Midbrain (tissue), 1 donor: Measurements from ENCODE around the gene SH3GL3.

Experiments used
- DNase-seq: peaks from one replicate; lab custom pipeline; 2025; lab: John Stamatoyannopoulos, UW

Gene SH3GL3

DNA sequence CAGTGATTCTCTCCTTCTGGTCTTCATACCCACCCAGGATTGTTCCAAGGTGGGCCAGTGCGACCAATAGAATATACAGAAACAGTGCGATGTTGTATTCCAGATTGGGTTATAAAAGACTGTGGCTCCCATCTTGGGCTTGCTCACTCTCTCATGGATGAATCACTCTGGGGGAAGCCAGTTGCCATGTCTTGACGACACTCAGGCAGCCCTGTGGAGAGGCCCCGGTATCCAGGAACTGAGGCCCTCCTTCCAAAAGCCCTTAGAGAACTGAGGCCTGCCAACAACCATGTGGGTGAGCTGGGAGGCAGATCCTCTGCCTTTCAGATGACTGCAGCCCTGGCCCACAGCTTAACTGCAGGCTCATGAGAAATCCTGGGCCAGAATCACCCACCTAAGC lies 57.2 kb downstream of the SH3GL3 start:
- no peak for DNase-seq

DNA sequence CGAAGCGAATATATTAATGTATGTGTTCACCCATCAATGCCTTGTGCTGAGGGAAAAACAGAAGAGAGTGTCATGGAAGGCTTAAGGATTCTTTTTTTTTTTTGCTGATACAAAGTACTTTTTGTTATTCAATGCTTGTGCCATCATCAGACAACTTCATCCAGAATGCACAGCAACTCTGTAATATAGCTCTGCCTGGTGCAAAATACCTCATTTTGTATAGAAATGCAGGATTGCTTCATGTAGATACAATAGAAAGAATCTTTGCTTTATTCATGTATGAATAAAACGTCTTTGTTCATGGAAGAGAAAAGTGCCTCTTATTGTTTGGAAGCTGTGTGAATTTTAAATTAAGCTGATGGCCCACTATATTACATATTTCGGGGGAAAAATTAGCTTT lies 62.9 kb downstream of the SH3GL3 start:
- peak; percentile 45 for DNase-seq

DNA sequence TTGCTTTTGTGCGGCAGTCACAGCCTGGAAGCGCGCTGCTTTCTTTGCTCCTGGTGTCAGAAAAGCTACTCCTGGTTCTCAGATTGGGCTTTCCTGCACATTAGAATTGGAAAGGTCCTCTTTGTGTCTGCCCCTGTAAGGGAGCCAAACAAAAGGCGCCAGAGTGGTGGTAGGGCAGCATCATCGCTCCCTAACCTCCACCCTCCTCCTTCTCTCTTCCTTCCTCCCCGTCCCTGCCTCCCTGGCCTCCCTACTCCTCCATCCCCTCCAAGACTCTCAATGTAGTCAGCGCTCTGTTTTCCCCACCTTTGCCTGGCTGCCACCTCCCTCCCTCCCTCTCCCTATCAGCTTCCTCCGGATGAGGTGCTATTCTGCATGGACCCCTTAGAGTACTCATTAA lies 65.3 kb downstream of the SH3GL3 start:
- no peak for DNase-seq

DNA sequence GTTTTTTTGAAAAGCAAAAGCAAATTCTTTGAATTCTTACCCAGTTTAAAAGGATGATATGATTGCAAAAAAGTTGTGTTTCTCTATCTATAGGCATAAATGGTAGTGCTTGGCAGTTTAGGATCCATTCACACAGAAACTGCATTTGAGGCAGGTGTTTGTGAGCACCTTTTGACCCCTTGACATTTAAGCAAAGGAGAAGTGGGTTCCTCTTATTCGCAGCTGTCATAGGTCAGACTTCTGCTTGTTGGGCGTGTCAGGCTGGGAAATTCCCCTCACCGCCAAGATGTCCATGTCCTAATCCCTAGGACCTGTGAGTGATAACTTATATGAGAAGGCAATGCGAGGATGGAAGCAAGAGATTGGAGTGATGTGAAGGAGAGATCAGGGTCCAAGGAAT lies 67.4 kb downstream of the SH3GL3 start:
- DNase-seq = no peak

DNA sequence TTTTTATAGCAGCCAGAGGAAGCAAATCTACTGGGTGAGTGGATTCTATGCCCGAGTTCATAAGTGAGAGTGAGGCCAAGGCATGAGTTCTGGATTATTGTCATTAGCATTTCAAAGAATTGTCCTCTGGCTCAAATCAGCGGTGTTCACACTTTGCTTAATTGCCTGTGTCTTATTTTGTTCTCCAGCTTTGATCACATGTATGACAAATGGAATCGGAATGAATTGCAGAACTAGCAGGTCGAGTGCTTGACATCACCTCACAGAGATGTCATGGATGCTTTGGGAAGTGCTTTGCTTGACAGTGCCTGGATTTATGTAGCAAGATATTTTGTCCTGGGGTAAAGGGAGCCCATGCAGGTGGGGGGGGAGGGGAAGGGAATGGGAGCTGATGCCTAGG lies 68.0 kb downstream of the SH3GL3 start:
- DNase-seq = no peak

DNA sequence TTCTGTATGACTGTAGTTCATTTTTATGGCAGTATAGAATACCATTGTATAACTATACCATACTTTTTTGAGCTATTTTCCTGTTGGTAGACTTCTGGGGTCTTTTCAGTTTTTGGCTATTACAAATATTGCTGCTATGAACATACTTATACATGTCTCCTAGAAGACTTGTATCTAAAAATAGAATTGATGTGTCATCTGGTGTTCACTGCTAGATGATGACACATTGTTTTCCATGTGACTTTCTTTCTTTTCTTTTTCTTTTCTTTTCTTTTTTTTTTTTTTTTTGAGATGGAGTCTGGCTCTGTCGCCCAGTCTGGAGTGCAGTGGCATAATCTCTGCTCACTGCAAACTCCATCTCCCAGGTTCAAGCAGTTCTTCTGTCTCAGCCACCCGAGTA lies 69.8 kb downstream of the SH3GL3 start:
- DNase-seq = no peak

DNA sequence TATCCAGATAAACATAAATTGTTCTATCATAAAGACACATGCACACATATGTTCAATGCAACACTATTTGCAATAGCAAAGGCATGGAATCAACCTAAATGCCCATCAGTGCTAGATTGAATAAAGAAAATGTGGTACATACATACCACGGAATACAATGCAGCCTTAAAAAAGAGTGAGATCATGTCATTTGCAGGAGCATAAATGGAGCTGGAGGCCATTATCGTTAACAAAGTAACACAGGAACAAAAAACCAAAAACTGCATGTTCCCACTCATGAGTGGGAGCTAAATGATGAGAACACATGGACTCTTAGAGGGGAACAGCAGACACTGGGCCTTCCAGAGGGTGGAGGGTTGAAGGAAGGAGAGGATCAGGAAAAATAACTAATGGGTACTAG lies 79.2 kb downstream of the SH3GL3 start:
- no peak for DNase-seq

DNA sequence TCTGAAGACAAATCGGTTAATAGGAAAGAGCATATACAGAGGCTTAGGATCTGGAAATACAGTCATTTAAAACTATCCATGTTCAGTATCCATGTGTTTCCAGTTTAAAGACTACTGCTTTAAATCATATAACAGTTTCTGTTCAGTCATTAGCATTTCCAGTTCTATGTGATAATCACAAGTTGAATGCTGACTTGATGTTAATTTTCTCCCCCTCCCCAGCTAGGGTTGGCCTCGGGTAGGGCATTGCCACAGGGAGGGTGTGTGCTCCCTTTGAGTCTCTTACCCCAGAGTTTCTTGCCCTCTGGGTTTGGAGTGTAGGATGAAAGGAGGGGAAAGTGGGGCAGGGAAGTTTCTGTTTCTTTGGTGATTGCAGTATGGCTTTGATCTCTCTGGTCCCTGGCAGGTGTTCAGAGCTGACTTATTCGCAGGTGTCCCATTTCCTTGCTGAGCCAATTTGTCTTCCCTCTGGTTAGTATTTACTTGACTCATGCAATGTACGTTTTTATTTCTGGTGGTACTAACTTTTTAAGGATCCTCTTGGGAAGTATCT lies 86.3 kb downstream of the SH3GL3 start:
- DNase-seq = no peak

DNA sequence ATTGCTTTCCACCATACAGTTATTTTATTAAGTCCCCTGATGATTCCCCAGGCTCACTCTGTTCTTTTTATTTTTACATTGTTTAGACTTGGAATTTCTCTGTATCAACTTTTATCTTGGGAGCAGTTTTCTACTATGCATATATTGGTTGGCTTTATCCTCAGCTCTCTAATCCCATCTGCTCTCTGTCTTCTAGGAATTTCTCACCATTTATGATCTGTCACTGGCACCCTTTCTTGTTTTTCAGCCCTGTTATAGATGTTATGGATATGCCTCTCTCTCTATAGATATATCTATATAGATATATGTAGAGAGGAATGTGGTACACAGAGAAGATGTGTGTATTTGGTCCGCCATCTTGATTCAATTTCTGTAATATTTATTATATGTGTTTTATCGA lies 90.5 kb downstream of the SH3GL3 start:
- DNase-seq = no peak

DNA sequence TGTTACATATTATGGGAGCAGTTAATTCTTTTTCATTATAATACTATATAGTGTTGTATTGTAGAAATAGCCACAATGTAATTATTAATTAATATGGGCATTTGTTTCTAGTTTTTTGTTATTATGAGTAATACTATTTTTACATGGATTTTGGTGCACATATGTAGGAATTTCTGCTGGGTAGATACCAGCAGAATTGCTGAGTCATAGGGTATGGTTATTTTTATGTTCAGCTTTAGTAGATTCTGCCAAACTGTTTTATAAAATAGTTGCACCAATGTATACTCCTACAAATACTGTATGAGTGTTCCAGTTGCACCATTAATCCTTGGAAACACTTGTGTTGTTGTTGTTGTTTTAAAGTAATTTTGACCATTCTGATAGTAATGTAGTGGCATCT lies 91.5 kb downstream of the SH3GL3 start:
- DNase-seq = no peak

DNA sequence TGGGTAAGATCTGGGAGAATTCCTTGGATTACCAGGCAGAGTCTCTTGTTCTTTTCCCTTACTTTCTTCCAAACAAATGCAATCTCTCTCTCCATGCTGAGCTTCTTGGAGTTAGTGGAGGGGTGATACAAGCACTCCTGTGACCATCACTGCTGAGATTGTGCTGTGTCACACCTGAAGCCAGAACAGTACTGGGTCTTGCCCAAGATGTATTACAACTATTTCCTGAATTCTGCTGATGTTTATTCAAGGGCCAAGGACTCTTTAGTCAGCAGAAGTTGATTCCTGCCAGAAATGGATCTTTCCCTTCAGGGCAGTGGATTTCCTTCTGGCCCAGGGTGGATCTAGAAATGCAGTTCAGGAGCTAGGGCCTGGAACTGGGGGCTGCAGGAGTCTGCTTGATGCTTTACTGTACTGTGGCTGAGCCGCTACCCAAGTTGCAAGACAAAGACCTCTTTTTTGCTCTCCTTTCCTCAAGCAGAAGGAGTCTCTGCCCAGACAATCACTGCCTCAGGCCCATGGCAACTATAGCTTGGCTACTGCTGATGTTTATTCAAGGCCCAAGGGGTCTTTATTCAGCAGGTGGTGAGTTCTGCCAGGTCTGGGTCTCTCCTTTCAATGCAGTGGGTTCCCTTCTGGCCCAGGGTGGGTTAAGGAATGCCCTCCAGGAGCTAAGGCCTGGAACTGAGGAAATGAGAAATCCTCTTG lies 98.8 kb downstream of the SH3GL3 start:
- DNase-seq = no peak

DNA sequence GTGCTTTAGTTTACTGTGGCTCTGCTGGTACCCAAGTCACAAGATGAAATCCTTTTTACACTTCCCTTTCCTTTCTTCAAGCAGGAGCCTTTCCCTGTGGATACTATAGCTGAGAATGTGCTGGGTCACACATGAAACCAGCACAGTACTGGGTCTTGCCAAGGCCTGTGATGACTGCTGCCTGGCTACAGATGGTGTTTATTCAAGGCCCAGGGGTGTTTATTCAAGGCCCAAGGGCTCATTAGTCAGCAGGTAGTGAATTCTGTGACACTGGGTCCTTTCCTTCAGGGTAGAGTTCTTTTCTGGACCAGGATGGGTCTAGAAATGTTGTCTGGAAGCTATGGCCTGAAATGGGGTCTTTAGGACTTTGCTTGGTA lies 99.4 kb downstream of the SH3GL3 start:
- no peak for DNase-seq

DNA sequence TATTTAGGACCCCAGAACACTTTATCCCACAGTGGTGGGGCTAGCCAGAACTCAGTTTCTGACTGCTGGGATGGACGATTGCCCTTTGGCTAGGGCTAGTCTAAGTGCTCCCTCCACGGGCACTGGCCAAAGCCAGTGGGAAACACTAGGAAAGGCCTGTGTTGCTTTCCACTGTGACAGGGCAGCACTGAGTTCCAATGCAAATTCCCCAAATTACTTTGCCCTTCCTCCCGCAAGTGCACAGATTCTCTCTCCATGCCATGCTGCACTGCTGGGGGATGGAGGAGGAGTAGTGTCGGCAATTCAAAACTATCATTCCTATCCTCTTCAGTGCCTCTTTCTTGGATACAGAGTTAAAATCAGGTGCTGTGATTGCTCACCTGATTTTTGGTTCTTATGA lies 100.0 kb downstream of the SH3GL3 start:
- DNase-seq = no peak

DNA sequence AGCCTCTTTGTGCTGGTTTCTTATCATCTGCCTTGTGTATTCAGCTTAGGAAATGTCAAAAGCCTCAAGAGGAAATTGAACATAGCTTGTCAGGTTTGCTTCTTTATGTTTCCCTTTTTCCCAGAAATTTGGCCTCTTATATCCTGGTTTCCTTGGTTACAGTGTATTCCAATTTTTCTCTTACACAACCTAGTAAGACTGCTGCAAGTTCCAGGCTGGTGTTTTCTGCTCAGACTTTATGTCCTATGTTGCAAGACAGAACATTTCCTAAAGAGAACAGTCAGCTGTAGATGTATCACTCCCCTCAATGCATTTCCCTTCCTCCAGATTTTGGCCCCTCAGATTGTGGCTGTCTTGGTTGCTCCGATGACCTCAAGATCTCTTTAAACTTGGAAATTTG lies 102.5 kb downstream of the SH3GL3 start:
- DNase-seq = no peak

DNA sequence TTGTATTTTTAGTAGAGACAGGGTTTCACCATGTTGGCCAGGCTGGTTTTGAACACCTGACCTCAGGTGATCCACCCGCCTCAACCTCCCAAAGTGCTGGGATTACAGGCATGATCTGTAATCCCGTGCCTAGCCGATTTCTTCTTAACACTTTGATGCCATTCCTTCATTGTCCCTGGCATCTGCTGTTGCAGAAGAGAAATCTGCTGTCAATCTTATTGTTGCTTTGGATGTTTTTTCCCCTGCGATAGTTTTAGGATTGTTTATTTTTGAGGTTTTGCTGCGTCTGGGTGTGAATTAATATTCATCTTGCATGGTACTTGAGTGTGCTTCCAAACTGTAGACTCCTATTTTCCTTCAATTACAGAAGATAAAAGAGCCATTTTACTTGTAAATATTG lies 107.4 kb downstream of the SH3GL3 start:
- DNase-seq = no peak

DNA sequence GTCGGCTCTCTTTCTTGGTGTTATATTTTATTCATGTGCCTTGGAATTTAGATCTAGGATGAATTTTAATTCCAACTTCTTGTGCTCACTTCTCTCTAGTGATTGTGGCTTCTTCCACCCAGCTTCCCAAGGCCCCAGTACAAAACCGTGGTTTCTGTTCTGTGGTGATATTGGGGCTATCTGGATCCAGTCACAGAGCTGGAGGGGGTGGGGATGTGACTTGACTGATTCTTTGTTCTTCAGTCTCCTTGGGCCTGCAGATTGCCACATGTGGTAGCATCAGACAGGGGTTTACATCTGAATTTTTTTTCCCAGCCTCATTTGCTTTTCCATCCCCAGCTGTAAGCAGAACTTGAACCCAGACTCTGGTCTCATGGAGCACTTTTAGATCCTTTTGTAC lies 108.2 kb downstream of the SH3GL3 start:
- DNase-seq = no peak

DNA sequence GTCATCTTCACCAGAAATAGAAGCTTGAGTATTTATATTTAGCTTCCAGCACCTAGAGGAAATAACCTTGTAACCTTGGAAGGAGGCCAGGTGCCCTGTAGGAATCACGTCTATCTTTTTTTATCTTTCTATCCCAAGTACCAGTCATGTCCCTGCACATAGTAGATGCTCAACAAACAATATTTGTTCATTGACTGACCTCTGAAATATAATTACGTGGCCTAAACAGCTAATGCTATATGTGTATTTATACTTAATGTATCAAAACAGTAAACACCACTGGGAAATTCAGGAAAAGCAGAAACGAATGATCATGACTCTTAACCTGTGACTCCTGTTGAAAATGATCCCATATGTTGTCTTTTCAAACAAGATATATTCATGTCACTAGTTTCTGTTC lies 108.9 kb downstream of the SH3GL3 start:
- no peak for DNase-seq

DNA sequence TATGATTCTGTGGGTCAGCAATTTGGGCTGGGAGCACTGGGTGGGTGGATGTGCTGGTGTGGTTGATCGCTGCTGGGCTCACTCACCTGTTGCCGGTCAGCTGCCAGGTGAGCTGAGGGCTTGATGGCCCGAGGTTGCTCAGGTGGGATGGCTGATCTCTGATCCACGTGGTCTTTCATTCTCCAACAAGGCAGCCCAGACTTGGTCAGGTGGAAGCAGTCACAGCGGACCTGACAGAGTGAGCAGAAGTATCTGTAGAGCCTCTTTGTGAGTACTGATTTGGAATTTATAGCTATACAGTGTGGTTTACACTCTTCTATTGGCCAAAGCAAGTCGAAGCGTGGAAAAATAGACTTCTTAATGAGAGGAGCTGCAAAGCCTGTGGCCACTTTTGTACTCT lies 109.6 kb downstream of the SH3GL3 start:
- no peak for DNase-seq

DNA sequence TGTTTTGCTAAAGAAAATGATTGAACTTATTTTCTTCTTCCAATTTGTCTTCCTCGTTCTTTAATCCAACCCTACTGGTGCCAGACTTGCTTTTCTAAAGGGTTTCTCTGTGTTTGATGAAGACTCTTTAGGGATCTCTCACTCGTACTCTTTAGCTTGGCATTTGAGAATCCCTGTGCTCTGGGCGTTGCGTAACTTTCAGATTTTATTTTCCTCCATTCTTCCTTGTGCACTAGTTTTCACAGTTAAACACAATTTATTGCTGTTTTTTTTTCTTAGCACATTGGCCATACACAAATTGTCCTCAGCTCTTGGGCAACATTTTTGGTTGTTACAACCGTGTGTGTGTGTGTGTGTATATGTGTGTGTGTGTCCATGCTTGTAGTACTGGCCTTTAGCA lies 111.0 kb downstream of the SH3GL3 start:
- DNase-seq = no peak

DNA sequence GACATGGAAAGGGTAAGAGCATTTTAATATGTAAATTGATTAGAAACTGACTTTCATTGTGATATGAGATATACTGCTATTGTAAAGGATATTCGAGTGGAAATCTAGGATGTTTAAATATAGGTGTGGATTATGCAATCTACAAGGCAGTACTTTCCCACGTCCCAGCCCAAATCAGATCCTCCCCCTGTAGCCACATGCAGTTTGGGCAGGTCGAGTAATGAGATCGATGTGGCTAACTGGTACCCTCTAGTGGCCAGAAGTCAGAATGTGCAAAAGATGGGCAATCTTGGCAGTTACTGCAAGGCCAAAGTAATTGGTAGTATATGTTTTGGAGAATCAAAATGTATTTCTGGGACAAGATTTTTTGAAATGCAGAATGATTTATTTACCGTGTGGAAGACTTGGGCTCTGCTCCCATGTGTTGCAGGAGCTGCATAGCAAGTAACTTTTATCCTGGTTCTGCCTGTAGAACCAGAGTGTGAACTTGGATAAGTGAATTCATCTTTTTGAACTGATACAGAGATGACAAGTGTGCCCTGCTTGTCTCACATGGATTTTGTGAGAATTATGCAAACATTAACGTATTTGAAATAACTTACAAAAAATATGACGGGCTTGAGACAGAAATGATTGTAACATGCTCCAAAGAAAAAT lies 112.3 kb downstream of the SH3GL3 start:
- peak; percentile 88 for DNase-seq

DNA sequence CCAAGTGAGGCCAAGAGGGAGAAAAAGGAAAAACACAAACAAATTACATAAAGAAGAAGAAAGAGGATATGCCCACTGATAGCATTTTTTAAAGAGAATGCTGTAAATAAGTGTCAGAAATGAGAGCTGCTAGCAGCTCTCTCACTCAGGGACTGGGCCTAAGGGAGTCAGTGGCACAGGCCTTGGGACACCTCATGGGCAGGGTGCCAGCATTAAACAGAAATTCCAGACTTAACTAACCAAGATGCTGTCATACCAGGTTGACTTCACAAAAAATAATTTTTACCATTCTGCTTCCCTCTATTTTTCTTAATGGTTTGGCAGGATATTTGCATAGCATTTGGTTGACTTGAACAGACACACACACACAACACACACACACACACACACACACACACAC lies 114.5 kb downstream of the SH3GL3 start:
- DNase-seq = no peak

DNA sequence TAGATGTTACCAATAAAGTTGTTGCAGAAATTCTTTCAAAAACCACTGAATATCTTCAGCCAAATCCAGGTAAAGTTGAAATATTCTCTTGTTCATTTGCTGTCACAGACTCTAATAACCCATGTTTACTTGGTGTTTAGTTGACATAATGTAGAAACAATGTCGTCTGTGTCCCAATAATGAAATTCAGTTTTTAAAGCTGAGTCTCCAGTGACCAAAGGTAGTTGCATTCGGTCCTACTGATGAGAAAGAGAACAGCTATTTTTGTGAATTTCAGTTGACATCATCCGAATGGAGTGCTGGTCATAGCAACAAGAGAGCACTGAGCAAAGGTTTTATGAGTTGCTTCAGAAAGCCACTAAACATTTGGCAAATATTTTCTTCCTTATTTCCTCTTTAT lies 118.0 kb downstream of the SH3GL3 start:
- DNase-seq = no peak

DNA sequence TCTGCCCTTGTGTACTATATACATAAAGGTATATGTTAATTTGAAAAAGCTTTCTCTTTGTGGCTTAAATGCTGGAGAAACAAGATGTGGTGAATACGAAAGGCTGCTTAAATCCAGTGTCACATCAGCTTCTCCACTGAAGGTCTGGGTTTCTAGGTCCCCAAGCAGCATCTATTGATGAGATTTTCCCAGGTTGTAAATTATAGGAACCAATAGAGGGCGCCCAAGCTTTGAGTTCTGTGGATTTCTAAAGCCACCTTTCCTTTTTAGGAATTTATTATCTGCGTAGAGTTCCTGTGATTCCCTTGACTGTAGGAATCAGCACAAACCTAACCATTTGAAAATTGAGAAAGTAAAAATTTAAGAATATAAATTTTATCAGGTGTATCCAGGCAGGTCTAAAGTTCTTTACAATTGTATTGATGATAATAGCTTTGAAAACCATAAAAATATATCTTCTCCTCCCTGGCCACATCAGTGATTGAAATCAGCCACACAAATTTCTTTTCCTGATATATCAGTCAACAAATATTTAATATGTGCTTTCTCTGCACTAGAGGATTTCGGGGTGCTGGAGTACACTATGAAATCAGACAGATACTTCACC lies 118.5 kb downstream of the SH3GL3 start:
- peak; percentile 54 for DNase-seq
